HFFc6 (cell line): Measurements from ENCODE around the gene IRS2. TPM values are rescaled to one million over a fixed set of nuclear protein-coding genes. Genes with fewer than 3 reads are reported as not detected.
"Not testable (repeated sequence)": the region's sequence is repeated elsewhere in the genome, so short reads cannot be mapped to it uniquely, and the experiment has no call there.

Source experiments
- DNase-seq: peaks from one replicate; pipeline ENCODE4 v3.0.0-alpha.2; 2018
- H3K27ac Mint-ChIP-seq: 2 replicates; pipeline ENCODE4 v1.8.0; 2020; ENCODE audit warnings: mild to moderate bottlenecking, mixed read lengths
- H3K27me3 Mint-ChIP-seq: 2 replicates; pipeline ENCODE4 v1.8.0; 2021; ENCODE audit warnings: mild to moderate bottlenecking, moderate library complexity, mixed read lengths; ENCODE audit not compliant: insufficient read depth
- H3K36me3 Mint-ChIP-seq: 2 replicates; pipeline ENCODE4 v1.8.0; 2021; ENCODE audit warnings: low read depth, mixed read lengths
- H3K4me1 Mint-ChIP-seq: 2 replicates; pipeline ENCODE4 v1.8.0; 2020; ENCODE audit warnings: low read depth, mixed read lengths
- H3K4me3 Mint-ChIP-seq: 2 replicates; pipeline ENCODE4 v1.8.0; 2020; ENCODE audit warnings: mild to moderate bottlenecking, moderate library complexity, mixed read lengths
- H3K9me3 Mint-ChIP-seq: 2 replicates; pipeline ENCODE4 v1.8.0; 2020; ENCODE audit warnings: mild to moderate bottlenecking, mixed read lengths
- long read RNA-seq: library from polyadenylated mRNA; unstranded; transcript quantifications from one replicate; pipeline ENCODE4 v2.0.0, GENCODE V29; 2019
- total RNA-seq, 6 experiments: library from RNA; stranded (reverse); fragmentation: NEBNext Ultra II Directional; extraction: Animal tissue kit (Norgen Biotek cat#: 25700); gene quantifications; 2 replicates in 1 of 6; 3 replicates in 5 of 6; pipeline ENCODE4 v1.2.3, GENCODE V29; 2021
- TF ChIP-seq, protein P1 (sequence below): fragments of 200-600 bp; sonication (generic); IDR thresholded peaks from 2 replicates; pipeline ENCODE4 v1.5.0; 2021; ENCODE audit warnings: antibody characterized with exemption, mild to moderate bottlenecking

Gene IRS2, protein sequence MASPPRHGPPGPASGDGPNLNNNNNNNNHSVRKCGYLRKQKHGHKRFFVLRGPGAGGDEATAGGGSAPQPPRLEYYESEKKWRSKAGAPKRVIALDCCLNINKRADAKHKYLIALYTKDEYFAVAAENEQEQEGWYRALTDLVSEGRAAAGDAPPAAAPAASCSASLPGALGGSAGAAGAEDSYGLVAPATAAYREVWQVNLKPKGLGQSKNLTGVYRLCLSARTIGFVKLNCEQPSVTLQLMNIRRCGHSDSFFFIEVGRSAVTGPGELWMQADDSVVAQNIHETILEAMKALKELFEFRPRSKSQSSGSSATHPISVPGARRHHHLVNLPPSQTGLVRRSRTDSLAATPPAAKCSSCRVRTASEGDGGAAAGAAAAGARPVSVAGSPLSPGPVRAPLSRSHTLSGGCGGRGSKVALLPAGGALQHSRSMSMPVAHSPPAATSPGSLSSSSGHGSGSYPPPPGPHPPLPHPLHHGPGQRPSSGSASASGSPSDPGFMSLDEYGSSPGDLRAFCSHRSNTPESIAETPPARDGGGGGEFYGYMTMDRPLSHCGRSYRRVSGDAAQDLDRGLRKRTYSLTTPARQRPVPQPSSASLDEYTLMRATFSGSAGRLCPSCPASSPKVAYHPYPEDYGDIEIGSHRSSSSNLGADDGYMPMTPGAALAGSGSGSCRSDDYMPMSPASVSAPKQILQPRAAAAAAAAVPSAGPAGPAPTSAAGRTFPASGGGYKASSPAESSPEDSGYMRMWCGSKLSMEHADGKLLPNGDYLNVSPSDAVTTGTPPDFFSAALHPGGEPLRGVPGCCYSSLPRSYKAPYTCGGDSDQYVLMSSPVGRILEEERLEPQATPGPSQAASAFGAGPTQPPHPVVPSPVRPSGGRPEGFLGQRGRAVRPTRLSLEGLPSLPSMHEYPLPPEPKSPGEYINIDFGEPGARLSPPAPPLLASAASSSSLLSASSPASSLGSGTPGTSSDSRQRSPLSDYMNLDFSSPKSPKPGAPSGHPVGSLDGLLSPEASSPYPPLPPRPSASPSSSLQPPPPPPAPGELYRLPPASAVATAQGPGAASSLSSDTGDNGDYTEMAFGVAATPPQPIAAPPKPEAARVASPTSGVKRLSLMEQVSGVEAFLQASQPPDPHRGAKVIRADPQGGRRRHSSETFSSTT (N-terminal part only)
- 10 to 100 TPM in 1 of 6 experiments, 1 to 10 TPM in 5; 5.2 to 11.1 (median 5.5) TPM for total RNA-seq
- long read RNA-seq, full-length matches to known transcripts = 2 of 3 reads
- long read RNA-seq, partial matches to known transcripts = 0 of 3 reads
- long read RNA-seq, other reads (novel, unspliced or antisense) = 1 of 3 reads

DNA sequence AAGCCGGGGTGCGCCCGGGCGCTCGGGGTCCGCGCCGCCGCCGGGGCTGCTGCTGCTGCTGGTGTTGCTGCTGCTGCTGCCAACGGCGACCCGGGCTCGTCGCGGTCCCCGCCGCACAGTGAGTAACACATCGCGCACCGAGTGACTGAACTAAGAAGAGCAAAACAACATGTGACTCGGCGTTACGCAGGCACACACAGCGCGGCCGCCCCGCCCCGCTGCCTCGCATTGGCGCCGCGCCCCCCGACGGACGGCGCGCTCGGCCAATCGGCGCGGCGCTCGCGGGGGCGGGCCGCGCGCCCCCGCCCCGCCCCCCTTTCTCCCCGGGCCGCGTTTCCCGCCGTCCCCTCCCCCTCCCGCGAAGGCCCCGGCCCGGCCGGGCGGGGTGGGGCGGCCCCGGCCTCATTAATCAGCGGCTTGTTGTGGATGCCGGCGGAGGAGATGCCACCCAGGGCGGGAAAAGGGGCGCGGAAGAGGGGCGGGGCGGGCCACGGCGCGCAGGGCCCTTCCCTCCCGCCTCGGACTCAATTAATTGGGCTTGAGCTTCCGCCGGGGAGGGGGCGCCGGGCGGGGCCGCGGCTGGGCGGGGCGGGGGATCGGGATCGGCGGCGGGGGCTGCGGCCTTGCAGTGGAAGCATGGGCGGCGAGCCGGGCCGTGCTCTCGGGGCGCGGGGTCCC, at the start of gene IRS2:
Gene IRS2 (minus strand): TSS at position 127 of the 678 bp plus-strand sequence. CDS start 530 bp downstream, outside the sequence.
- H3K9me3 Mint-ChIP-seq = no peaks in the 10 kb centered on the region
- H3K27ac Mint-ChIP-seq = peak within 1 kb of the TSS; percentile 43

DNA sequence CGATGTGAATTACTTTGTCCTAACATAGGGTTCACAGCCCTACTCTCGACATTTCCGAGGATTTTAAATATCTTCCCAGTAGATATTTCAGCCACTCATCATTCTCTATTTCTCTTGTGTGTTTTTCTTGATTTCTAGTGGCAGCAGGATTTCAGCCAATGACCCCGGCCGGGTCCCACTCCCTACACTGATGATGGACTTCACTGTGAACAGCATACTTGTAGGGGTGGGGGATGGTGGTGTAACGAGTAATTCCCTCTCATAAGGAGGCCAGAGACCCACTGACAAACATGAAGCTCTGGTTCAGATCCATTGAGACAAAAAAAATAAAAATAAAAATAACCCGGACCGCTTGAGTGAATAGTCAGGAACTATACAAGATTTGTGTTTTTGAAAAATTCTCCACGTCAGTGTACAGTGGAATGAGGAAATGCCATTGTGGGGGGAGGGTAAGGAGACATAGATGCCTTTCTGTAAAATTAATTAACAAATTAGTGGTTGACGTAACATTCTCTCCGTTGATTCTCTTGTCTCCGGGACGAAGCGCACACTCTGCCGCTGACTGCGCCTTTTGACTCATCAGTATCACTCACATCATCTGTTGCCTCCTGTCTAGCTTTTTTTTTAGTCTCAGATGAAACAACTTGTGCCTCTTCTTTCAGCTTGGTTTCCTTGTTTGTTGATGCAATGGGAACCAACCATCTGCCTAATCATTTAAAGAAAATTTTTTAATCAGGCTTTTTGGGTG, 48.8 kb upstream of the IRS2 start:
- TF ChIP-seq, protein P1, sequence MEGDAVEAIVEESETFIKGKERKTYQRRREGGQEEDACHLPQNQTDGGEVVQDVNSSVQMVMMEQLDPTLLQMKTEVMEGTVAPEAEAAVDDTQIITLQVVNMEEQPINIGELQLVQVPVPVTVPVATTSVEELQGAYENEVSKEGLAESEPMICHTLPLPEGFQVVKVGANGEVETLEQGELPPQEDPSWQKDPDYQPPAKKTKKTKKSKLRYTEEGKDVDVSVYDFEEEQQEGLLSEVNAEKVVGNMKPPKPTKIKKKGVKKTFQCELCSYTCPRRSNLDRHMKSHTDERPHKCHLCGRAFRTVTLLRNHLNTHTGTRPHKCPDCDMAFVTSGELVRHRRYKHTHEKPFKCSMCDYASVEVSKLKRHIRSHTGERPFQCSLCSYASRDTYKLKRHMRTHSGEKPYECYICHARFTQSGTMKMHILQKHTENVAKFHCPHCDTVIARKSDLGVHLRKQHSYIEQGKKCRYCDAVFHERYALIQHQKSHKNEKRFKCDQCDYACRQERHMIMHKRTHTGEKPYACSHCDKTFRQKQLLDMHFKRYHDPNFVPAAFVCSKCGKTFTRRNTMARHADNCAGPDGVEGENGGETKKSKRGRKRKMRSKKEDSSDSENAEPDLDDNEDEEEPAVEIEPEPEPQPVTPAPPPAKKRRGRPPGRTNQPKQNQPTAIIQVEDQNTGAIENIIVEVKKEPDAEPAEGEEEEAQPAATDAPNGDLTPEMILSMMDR = no peak
- Mint-ChIP-seq H3K4me3 (no peak overlapping the region), H3K36me3 (peaks cover 5% of the 10 kb centered on the region; the same call in 1 of the 2 replicates), H3K4me1 (peaks cover 11% of the 10 kb centered on the region), H3K9me3 (peaks cover 5% of the 10 kb centered on the region; the same call in 1 of the 2 replicates), H3K27ac (no peak overlapping the region), H3K27me3 (peaks cover 4% of the 10 kb centered on the region; the same call in 1 of the 2 replicates)
- DNase-seq = no peak

More for the DNA sequence above, at the start of gene IRS2:
- Mint-ChIP-seq H3K4me3 (peak within 1 kb of the TSS; percentile 87), H3K36me3 (no peaks in the 10 kb centered on the region), H3K4me1 (peaks cover 17% of the 10 kb centered on the region), H3K27me3 (peaks cover 4% of the 10 kb centered on the region)
- TF ChIP-seq, protein P1 = no peak
- DNase-seq = peak; percentile 91

DNA sequence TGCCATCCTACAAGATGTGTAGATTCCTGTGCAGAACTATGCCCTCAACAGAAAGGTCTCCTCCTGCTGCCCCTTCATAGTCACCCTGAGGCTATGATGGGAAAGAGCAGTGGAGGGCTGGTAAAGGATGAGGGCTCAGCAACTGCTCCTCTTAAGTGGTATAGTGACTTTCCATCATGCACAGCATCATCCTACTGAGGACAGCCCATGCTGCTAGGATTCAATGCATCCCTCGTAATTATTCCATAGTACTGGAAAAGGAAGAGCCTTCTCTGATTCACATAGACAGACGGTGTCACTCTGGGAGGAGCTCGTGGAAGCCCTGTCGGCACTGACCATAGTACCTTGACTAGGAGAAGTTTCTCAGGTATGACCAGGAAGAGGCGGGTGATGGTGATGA, 47.6 kb upstream of the IRS2 start:
- Mint-ChIP-seq H3K4me3 (no peak overlapping the region), H3K9me3 (peaks cover 5% of the 10 kb centered on the region; the same call in 1 of the 2 replicates), H3K4me1 (no peaks in the 10 kb centered on the region; the same call in 1 of the 2 replicates), H3K27me3 (peaks cover 4% of the 10 kb centered on the region; the same call in 1 of the 2 replicates), H3K36me3 (peaks cover 5% of the 10 kb centered on the region; the same call in 1 of the 2 replicates), H3K27ac (no peak overlapping the region)
- TF ChIP-seq, protein P1 = no peak
- DNase-seq = no peak

DNA sequence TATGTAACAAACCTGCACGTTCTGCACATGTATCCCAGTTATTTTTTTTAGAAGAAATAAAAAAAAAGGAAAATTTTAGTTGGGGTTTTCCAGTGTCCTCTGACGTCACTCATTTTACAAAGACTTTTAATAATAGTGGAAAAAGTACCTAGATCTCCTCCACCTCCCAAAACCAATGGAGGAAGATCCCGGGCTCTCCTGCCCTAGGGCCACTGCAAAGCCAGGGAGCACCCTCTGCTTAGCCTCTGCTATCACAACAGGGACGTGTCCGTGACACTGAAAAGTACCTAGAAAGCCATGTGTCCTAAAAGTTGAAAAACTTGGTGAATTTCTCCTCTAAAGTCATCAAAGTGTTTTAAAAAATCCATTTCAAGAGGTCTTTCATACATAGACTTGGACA, 46.7 kb upstream of the IRS2 start:
- Mint-ChIP-seq H3K4me1 (no peaks in the 10 kb centered on the region; the same call in 1 of the 2 replicates), H3K36me3 (peaks cover 5% of the 10 kb centered on the region; the same call in 1 of the 2 replicates), H3K9me3 (peaks cover 5% of the 10 kb centered on the region; the same call in 1 of the 2 replicates), H3K27ac (no peak overlapping the region), H3K27me3 (peaks cover 4% of the 10 kb centered on the region; the same call in 1 of the 2 replicates), H3K4me3 (no peak overlapping the region)
- TF ChIP-seq, protein P1 = no peak
- DNase-seq = no peak

DNA sequence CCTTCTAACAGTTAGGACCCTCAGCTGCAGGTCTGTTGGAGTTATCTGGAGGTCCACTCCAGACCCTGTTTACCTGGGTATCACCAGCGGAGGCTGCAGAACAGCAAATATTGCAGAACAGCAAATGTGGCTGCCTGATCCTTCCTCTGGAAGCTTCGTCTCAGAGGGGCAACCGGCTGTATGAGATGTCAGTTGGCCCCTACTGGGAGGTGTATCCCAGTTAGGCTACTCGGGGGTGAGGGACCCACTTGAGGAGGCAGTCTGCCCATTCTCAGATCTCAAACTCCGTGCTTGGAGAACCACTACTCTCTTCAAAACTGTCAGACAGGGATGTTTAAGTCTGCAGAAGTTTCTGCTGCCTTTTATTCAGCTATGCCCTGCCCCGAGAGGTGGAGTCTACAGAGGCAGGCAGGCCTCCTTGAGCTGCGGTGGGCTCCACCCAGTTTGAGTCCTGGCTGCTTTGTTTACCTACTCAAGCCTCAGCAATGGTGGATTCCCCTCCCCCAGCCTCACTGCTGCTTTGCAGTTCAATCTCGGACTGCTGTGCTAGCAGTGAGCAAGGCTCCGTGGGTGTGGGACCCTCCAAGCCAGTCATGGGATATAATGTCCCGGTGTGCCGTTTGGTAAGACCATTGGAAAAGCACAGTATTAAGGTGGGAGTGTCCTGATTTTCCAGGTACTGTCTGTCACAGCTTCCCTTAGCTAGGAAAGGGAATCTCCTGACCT, 42.4 kb upstream of the IRS2 start:
- H3K9me3 Mint-ChIP-seq, H3K4me3 Mint-ChIP-seq, H3K27me3 Mint-ChIP-seq, DNase-seq, H3K27ac Mint-ChIP-seq, H3K4me1 Mint-ChIP-seq, H3K36me3 Mint-ChIP-seq: not testable (repeated sequence)

DNA sequence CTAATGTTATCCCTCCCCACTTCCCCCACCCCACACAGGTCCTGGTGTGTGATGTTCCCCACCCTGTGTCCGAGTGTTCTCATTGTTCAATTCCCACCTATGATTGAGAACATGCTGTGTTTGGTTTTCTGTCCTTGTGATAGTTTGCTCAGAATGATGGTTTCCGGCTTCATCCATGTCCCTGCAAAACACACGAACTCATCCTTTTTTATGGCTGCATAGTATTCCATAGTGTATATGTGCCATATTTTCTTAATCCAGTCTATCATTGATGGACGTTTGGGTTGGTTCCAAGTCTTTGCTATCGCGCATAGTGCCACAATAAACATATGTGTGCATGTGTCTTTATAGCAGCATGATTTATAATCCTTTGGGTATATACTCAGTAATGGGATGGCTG, 36.8 kb upstream of the IRS2 start:
- H3K27ac Mint-ChIP-seq, H3K36me3 Mint-ChIP-seq, H3K4me3 Mint-ChIP-seq: not testable (repeated sequence)

More for the DNA sequence above, 36.8 kb upstream of the IRS2 start:
- H3K27me3 Mint-ChIP-seq, H3K9me3 Mint-ChIP-seq, DNase-seq: not testable (repeated sequence)
- peaks cover 20% of the 10 kb centered on the region for H3K4me1 Mint-ChIP-seq
